ENCODE data around the gene SLC35C1.

DNA sequence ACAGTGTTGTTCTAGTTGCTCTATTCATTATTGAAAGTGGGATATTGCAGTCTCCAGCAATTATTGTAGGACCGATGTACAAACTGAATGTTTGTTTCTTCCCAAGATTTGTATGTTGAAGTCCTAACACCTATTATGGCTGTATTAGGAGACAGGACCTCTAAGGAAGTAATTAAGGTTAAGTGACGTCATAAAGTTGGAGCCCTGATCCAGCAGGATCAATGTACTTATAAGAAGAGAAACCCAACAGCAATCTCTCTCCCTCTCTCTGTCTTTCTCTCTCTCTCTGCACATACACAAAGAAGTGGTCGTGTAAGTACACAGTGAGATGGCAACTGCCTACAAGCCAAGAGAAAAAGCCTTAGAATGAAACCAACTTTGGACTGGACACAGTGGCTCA lies 16.1 kb upstream of the SLC35C1 start:
- no peak for TF ChIP-seq POLR2AphosphoS5 (IDR thresholded peaks at IDR 0.05; ENCODE audit: borderline replicate concordance, low read depth, low read length)
- no peak for TF ChIP-seq EZH2 (IDR thresholded peaks at IDR 0.05)

All from SK-N-MC (cell line).